Right hindlimb (tissue), 1 donor: ENCODE measurements around the gene SIRPD.
"Not testable (repeated sequence)": the region's sequence is repeated elsewhere in the genome, so short reads cannot be mapped to it uniquely, and the experiment has no call there.

ENCODE experiments used
- DNase-seq: peaks from one replicate; pipeline ENCODE4 v3.0.0-alpha.2; 2018

Gene SIRPD

DNA sequence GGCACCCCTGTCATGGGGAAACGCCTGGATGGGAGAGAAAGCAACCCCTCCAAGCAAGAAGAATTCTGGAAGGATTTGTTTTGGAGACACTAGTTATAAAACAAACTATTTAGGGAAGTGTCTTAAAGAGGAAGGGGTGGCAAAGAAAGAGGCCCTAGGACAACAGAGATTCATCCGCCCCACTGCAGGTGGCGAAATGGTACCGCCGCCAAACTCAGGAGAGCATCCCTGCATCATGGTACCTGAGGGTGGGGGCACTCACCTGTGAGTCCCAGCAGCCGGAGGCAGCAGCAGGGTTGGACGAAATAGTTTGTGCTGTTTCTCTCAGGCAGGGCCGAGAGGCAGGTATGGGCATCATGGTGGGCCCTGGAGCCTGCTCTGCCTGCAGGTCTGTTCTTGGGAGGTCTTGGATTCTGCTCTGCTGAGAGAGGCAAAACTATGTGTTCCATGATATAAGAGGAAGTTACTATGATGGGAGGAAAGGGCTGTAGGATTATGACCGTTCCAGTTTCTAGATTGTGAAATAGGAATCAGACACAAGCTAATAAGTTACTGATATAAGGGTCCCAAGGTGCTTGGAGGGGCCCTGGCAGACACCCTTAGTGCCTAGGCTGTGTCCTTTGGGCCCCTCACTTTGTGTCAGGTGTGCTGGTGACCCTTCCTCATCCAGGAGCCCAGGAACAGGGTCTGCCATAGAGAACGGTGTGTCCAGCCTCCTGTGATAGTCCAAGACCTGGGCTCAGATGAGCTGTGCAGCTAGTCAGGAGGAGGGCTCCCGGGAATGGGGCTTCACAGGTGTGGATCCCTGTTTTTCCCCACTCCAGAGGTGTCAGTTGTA is 20.4 kb downstream of the SIRPD start:
- no peak for DNase-seq

DNA sequence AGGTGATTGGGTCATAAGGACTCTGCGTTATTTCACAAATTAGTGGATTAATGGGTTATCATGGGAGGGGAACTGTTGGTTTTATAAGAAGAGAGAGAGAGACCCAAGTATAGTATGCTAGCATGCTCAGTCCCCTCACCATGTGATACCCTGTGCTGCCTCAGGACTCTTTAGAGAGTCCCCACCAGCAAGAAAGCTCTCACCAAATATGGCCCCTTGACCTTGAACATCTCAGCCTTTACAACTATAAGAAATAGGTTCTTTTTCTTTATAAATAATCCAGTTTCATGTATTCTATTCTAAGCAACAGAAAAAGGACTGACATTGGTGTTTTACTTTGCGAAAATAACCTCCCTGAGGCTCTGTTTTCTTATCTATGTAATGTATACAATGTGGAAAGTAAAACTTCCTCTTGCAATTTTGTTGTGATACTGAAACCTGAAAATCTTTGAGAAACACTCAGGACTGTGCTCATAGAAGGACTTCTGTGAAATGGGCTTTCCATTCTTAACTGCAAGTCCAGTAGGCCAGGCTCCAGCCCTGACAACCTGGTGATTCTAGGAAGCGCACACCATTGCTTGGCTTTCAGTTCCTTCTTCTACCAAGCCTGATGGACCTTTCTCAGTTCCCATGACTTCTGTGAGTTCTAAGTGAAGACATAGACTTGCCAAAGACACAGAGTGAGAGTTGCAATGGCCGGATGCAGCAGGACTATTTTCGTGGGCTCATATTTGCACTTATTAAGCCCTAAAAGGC is 21.9 kb downstream of the SIRPD start:
- no peak for DNase-seq

DNA sequence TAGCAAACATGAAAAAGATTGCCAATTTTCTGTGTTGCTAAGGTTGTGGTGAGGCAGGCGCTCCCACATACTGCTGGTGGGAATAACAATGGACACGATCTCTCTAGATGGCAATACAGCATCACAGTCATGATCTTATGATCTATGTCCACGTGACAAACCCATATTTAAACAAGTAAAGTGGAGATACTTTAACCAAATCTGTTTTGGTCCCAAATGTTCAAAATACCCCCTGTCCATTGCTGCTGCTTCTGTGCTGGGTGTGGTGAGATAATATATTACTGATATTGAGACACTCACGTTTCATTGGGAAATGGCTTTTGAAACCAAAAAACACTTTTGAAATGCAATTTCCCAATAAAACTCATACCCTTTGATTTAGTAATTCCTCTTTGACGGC is 23.0 kb downstream of the SIRPD start:
- no peak for DNase-seq

DNA sequence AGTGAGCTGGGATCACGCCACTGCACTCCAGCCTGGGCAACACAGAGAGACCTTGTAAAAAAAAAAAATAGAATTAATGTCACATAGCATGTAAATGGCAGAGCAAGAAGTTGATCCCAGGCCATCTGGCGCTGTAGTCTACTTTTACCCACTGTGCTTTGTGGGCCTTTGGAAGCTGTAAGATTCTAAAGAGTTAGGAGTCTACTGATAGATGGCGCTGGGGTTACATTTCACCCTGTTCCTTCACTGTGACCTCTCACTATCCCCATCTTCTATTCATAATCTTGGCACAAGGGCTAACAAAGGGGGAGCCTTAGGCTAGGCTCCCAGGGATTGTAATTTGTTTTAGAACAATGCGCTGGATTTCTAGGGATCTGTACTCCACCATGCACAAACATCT is 24.4 kb downstream of the SIRPD start:
- no peak for DNase-seq

DNA sequence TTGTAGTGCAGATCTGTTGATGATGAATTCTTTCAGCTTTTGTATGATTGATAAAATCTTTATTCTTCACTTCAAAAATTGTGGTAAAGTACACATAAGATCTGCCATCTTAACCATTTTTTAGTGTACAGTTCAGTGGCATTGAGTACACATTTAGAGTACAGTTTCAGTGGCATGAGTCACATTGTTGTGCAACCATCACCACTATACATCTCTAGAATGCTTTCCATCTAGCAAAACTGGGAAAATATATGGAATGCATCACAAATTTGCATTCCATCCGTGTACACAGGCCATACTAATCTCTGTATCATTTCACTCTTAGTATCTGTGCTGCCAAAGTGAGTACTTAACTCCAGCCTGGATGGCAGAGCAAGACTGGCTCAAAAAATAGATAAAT is 28.7 kb downstream of the SIRPD start:
- DNase-seq = no peak

DNA sequence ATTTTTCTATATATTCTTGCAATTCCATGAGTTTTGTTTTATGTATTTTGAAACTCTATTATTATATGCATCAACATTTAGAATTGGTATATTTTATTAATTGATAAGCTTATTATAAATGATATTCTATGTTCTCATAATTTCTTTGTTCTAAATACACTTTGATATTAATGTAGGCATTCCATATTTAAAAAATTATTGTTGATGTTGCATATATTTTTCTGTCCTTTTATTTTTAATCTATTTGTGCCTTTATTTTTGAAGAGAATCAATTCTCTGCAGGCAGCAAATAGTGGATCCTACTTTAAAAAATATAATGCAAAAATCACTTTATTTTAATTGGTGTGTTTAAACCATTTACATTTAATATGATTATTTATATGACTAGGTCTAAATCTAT is 29.6 kb downstream of the SIRPD start:
- DNase-seq = no peak

DNA sequence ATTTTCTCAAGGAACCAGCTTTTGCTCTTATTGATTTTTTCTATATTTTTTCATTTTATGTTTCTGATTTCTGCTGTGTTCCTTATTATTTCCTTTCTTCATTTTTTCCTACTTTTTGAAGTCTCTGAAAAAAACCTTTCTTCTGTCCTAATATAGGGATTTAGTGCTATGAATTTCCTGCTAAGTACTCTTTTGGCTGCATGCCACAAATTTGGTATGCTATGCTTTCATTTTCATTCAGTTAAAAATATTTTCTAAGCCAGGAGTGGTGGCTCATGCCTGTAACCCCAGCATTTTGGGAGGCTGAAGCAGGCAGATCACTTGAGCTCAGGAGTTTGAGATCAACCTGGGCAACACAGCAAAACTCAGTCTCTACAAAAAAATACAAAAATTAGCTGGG is 30.6 kb downstream of the SIRPD start:
- no peak for DNase-seq

DNA sequence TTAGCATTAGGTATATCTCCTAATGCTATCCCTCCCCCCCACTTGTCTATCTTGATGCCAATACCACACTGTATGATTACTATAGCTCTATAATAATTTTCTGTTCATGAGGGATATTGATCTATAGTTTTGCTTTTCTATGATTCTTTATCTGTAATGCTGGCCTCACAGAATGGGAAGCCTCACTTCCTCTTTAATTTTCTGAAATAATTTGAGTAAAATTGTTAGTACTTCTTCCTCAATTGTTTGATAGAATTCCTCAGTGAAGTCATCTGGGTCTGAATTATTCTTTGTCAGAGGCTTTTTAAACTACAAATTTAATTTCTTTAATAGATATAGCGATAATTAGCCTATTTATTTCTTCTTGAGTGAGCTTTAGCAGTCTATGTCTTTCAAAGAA is 31.2 kb downstream of the SIRPD start:
- no peak for DNase-seq

DNA sequence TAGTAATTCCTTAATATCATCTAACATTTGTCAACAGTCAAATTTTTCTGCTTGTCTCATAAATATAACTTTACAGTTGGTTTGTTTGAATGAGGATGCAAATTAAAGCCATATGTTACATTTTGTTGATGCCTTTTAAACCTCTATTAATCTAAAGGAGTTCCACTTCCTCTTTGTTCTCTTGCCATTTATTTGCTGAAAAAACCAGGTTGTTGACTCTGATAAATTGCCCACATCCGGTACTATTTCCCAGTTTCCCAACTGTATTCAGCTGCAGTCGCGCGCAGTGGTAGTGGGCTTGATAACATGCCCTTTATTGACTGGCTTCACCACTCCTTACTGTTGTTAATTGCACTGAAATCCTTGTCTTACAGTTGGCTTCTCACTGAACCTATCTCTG is 33.5 kb downstream of the SIRPD start:
- DNase-seq = no peak

DNA sequence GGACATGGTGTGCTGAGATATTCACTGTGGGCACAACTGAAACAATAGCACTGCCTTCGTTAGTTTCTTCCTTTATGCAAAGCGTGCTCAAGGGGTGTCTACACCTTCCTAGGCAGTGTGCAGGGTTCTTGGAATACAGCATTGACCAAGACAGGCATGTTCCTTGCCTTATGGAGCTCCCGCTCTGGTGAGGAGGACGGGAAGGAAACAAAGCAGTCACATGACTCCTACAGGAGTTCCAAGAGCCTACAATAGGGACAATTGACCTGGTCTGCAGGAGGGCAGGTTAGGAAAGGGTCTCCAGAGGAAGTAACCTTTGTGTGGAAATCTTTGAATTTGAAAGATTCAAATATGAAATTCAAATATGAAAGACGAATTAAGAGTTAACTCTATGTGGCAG is 40.5 kb downstream of the SIRPD start:
- no peak for DNase-seq

DNA sequence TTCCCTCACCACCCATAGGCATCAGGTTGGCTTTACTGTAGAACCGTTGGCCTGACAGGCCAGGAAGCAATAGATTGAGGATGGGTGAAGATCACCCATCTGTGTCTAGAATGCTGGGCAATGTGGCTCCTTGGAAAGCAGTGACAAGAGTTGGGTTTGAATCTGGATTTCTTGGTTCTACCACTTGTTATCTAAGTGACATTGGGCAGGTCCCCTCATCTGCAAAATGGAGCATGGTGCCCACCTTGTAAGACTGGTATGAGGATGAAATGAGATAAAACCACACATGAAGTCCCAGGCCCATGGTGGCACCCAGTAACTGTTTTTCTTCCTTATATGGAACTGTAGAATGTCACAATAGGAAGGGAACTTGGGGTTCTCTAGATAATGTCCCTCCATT is 43.7 kb downstream of the SIRPD start:
- no peak for DNase-seq

DNA sequence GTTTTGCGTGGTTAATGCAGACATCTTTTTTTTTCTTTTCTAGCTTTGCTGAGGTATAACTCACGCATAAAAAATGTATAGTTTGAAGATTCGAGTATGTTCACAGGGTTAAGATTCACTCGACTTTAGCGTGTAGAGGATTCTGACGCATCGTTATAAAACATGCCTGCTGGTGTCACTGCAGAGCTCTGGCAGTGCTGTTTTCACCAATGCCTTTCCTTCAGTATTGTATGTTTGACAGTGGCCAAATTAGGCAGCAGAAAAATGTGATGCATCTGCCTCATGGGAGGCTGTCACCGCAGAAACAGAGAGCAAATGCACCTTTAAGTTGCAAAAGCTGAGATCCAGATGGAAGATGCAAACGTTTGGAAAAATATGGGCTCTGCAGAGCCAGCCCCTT is 48.3 kb downstream of the SIRPD start:
- DNase-seq = no peak

DNA sequence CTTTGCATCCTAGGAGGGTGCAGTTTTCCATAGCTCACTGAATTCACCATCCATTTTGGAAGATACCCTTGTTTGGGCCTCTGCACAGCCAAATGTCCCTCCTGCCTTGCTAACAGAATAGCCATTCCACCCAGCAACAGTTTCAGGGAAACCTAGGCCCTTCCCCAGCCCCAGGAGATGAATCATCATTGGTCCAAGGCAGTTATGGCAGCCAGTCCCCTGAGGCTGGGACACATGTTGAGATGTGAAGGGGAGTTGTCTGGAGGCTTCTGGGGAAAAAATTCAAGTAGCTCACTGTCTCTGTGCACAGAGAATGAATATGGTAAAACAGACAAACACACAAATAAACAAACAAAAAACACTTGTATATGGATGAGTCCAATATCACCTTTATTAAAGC is 48.9 kb downstream of the SIRPD start:
- no peak for DNase-seq

DNA sequence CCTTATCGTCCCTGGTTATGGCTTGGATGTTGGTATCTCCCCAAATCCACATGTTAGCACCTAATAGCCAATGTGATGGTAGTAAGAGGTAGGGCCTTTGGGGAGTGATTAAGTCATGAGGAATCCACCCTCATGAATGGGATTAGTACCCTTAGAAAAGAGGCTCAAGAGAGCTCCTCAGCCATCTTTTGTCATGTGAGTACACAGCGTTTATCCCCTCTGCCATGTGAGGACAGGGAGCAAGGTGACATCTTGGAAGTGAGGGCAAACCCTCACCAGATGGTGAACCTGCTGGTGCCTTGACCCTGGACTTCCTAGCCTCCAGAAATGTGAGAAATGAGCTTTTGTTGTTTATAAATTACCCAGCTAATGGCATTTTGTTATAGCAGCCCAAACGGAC is 50.2 kb downstream of the SIRPD start:
- DNase-seq = no peak

DNA sequence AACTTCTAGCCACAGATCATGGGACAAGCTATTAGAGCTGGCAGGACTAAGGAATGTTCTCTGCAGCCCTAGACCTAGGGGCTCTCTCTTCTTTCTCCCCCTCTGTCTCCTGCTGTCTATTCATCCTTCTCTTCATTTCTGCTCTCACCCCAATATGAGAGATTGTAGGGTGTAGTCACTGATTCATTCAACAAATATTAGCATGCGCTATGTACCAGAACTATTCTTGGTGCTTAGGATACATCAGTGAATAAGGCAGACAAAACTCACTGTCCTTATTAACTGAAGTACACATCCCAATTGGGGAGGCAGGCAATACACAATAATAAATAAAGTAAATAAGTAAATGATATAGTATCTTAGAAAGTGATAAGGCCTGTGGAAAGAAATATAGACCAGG is 51.6 kb downstream of the SIRPD start:
- DNase-seq = no peak

DNA sequence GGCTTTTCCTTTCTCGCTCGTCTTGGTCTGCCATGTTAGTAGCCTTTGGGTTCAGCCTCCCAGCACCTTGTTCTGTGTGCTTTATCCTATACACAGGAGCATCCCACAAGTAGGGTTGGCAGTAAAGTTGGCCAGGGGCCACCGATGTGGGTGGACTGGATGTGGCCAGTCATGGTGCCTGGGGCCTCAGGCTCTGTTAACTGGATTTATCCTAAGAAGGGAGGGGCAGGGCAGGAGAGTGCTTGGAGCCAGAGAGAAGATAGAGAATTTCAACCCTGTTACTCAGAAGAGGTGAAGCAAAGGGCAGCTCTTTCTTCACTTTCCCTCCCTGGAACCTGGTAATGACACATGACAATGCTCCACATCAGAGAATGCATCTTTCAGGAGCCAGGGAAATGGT is 52.1 kb downstream of the SIRPD start:
- DNase-seq = no peak

DNA sequence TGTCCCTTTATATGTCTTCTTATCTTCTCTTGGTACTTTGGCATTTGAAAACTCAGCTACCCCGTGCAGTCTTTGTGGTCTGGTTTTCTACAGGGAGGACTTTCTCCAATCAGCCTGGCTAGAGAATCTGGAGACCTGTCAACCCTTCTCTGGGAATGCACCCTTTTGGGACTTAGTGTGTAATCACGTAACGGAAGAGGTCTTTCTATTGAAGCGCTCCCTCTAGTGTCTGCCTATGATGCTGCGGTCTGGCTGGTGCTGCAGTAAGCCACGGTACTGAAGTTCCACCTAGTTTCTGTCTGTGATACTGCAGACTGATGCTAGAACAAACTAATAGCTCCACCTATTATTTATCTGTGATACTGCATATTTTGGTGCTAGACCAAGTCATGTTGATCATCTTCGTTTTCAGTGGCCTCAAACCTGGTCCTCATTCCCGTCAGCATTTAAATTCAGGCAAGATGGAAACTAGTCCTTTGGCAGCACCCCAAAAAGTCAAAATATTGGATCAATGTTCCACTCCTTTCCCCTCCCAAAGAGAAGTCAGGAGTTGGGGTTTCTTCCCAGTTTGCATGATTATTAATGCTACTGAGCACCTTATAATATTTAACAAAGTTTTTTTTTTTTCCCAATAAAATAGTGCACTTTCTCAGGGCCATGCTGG is 53.8 kb downstream of the SIRPD start:
- peak; percentile 42 for DNase-seq

DNA sequence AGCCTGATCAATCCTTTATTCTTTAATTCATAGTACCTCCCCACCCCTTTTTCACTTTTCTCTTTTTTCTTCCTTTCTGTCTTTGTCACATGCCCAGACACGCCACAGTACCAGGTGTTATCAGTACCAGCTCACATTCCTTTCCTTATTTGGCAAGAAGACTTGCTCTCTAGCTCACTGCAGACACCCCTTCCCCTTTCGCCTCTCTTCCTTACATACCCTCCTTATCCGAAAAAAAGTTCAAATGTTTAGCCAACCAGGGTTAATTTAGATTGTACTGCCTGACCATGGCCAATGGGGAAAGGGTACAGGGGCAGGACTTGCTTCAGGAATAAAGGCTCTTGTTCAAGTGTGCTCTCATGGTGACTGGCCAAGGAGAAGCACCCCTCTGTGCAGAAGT is 57.0 kb downstream of the SIRPD start:
- DNase-seq = no peak

DNA sequence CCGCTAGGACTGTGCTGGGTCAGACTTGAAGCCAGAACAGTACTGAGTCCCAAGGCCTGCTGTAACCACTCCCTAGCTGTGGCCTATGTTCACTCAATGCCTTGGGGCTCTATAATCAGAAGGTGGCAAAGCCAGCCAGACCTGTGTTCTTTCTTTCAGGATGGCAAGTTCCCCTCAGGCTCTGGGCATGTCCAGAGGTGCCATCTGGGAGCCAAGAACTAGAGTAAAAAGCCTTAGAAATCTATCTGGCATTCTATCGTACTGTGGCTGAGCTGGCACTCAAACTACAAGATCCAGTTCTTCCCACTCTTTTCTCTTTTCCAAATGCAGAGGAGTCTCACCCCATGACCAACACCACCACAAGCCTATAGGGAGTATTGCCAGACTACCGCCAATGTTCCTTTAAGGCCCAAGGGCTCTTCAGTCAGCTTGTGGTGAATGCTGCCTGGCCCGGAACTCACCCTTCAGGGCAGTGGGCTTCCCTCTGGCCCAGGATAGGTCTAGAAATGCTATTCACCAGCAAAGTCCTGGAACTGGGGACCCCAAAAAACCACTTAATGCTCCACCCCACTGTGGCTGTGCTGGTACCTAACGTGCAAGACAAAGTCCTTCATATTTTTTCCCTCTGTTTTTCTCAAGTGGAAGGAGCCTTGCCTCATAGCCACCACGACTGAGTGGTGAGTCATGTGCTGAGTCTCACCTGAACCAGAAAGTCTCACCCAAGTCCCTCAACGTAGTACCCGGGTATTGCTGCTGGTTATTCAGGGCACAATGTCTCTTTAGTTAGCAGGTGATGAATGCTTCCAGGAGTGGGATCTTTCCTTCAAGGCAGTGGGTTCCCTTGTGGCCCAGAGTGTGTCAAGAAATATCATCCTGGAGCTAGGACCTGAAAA is 57.7 kb downstream of the SIRPD start:
- DNase-seq = no peak

DNA sequence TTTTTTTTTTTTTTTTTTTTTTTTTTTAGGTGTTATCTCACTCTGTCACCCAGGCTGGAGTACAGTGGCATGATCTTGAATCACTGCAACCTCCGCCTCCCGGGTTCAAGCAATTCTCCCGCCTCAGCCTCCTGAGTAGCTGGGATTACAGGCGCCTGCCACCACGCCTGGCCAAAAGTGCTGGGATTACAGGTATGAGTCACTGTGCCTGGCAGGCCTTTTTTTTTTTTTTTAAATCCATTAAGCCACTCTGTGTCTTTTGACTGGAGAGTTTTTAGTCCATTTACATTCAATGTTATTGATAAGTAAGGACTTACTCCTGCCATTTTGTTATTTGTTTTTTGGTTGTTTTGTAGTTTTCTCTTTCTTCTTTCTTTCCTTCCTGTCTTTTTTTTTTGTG is 60.1 kb downstream of the SIRPD start:
- not testable (repeated sequence) for DNase-seq

DNA sequence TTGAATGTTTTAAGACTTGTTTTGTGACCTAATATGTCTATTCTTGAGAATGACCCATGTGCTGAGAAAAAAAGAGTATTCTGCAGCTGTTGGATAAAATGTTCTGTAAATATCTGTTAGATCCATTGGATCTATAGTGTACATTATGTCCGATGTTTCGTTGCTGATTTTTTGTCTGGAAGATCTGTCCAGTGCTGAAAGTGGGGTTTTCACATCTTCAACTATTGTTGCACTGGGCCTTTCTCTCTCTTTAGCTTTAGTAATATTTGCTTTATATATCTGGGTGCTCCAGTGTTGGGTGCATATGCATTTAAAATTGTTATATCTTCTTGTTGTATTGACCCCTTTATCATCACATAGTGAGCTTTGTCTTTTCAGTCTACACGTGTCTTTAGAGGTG is 60.6 kb downstream of the SIRPD start:
- no peak for DNase-seq

DNA sequence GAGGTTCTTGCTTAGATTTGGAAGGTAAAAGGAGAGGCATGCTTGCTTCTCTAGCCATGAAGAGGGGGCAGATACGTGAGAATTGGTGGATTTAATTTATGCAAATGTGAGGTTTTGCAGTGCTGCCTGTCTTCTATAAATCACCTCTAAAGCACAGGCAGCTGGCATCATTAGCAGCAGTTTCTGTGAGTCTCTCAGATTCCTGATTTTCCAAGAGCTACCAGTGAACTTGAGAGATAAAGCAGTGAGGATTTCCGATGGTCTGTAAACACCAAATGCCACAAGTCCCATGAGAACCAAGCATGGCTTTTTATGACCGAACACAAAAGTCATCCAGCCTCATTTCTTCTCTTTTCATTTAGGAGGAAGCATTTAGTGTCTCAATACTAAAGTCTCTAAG is 63.1 kb downstream of the SIRPD start:
- DNase-seq = no peak

DNA sequence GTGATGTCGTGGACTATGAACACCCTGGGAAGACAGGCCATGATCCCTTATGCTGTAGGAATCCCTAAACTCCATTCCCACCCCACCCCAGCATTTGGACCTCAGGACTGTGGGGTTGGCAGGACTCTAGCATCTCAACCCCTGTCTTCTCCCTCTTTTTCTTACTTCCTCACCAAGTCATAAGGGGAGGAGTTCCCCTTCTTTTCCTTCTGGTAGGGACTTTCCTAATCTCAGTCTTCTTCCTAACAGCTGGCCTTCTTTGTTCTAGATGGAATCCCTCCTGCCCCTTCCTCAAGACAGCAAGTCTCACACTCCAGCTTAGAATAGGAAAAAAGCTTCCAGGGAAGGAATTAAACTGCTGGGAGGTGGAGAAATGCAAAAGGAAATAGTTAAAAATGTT is 64.0 kb downstream of the SIRPD start:
- DNase-seq = no peak
